NCI-H526 (cell line): ENCODE results near the gene APMAP.

Experiments
- DNase-seq, 2 experiments: peaks; one replicate each; lab custom pipeline; 2025; lab: John Stamatoyannopoulos, UW

Gene APMAP

GRCh38 chr20:24992487-24993205 lies at the start of gene APMAP:
TSS of gene APMAP (minus strand) at chr20:24992751. CDS start at chr20:24992688, 63 bp downstream.
- DNase-seq = peak; percentile 79 to 99

- DNase-seq = no peak
Measured at GRCh38 chr20:25041813-25042530, 49.4 kb upstream of the APMAP start.

- no peak for DNase-seq
Measured at GRCh38 chr20:25040438-25040831, 47.9 kb upstream of the APMAP start.

GRCh38 chr20:25039697-25040437 lies 47.3 kb upstream of the APMAP start:
- DNase-seq = no peak

GRCh38 chr20:25038591-25039015 lies 46.1 kb upstream of the APMAP start:
- no peak for DNase-seq

- no peak for DNase-seq
Measured at GRCh38 chr20:25038103-25038410, 45.5 kb upstream of the APMAP start.

GRCh38 chr20:25037288-25038102 lies 44.9 kb upstream of the APMAP start:
- DNase-seq = no peak

GRCh38 chr20:25036331-25036936 lies 43.9 kb upstream of the APMAP start:
- DNase-seq = no peak

GRCh38 chr20:25035921-25036320 lies 43.4 kb upstream of the APMAP start:
- DNase-seq = peak; percentile 72 to 86

GRCh38 chr20:25033924-25034300 lies 41.4 kb upstream of the APMAP start:
- DNase-seq = no peak

GRCh38 chr20:25033265-25033923 lies 40.8 kb upstream of the APMAP start:
- DNase-seq = peak; percentile 37 to 62

- peak; percentile 67 to 85 for DNase-seq
Measured at GRCh38 chr20:25032478-25033264, 40.1 kb upstream of the APMAP start.

- DNase-seq = peak in 1 of 2 experiments; percentile 34
Measured at GRCh38 chr20:25032065-25032477, 39.5 kb upstream of the APMAP start.

GRCh38 chr20:25031241-25031640 lies 38.7 kb upstream of the APMAP start:
- DNase-seq = no peak

GRCh38 chr20:25030649-25031207 lies 38.2 kb upstream of the APMAP start:
- no peak for DNase-seq

- DNase-seq = no peak
Measured at GRCh38 chr20:25030007-25030648, 37.6 kb upstream of the APMAP start.

- no peak for DNase-seq
Measured at GRCh38 chr20:25025986-25026605, 33.5 kb upstream of the APMAP start.

- DNase-seq = no peak
Measured at GRCh38 chr20:25025091-25025861, 32.7 kb upstream of the APMAP start.
